Endothelial cell of umbilical vein (primary cell): Measurements from ENCODE around the gene ACAA1. TPM values are rescaled to one million over a fixed set of nuclear protein-coding genes. Genes with fewer than 3 reads are reported as not detected.

ENCODE experiments used
- BruUV-seq: library from RNA; stranded (reverse); fragments of 400-500 nt; replicated peaks from 2 replicates; lab custom pipeline; 2021; lab: Mats Ljungman, UMichigan
- CTCF ChIA-PET: fragments of 300-600, 350-600 bp; sonication (Branson Sonifier 250); formaldehyde crosslinking; loops from one replicate; lab custom pipeline; 2021; ENCODE audit warnings: antibody characterized with exemption, inconsistent platforms; lab: Charles Lee
- POLR2A ChIA-PET: fragments of 300-600, 350-600 bp; sonication (Branson Sonifier 250); formaldehyde crosslinking; loops from one replicate; lab custom pipeline; 2021; ENCODE audit warnings: antibody characterized with exemption, inconsistent platforms; lab: Charles Lee
- DNase-seq: peaks from one replicate; pipeline ENCODE4 v3.0.0-alpha.2; 2011; ENCODE audit warnings: low read depth, low spot score
- FAIRE-seq: peaks from 2 replicates; lab custom pipeline; 2011; peaks lifted over from hg19 to GRCh38; lab: Jason Lieb, UNC
- H2AFZ ChIP-seq: 2 replicates; pipeline ENCODE4 v1.6.0; 2012; ENCODE audit warnings: low read depth, low read length, control low read depth, inconsistent platforms
- H3K27ac ChIP-seq: 2 replicates; pipeline ENCODE4 v1.5.1; 2011; ENCODE audit warnings: low read depth, mild to moderate bottlenecking, control low read depth, low read length, moderate library complexity; ENCODE audit not compliant: insufficient read depth
- H3K27me3 ChIP-seq, 2 experiments: 2 replicates each; pipeline versions ENCODE4 v1.6.0 to v1.6.1; 2011; ENCODE audit warnings: low read length in 2 of 2, mixed read lengths in 1 of 2; ENCODE audit not compliant: control insufficient read depth in 2 of 2, insufficient read depth in 2 of 2
- H3K36me3 ChIP-seq, 2 experiments: 2 replicates in 1 of 2; 3 replicates in 1 of 2; pipeline ENCODE4 v1.5.1; 2011; ENCODE audit warnings: low read length in 2 of 2, mild to moderate bottlenecking in 1 of 2, moderate library complexity in 1 of 2; ENCODE audit not compliant: control insufficient read depth in 2 of 2, insufficient read depth in 2 of 2; ENCODE audit errors: extremely low read depth in 1 of 2
- H3K4me1 ChIP-seq: 3 replicates; pipeline ENCODE4 v1.5.1; 2011; ENCODE audit warnings: mild to moderate bottlenecking, low read length; ENCODE audit not compliant: control insufficient read depth, insufficient read depth; ENCODE audit errors: extremely low read depth
- H3K4me2 ChIP-seq: 2 replicates; pipeline ENCODE4 v1.6.1; 2011; ENCODE audit warnings: low read length, control low read depth, mixed read lengths; ENCODE audit not compliant: insufficient read depth
- H3K4me3 ChIP-seq, 3 experiments: fragments of 200-600 bp in 1 of 3; sonication (generic), shearing (Covaris generic) in 1 of 3; replicated peaks in 1 of 3; 2 replicates each; pipeline ENCODE4 v1.5.1; 2011 to 2016; ENCODE audit warnings: control low read depth in 3 of 3, low read length in 3 of 3, mild to moderate bottlenecking in 2 of 3, inconsistent platforms in 1 of 3, low read depth in 1 of 3, moderate library complexity in 1 of 3; ENCODE audit not compliant: insufficient read depth in 1 of 3
- H3K79me2 ChIP-seq: 2 replicates; pipeline ENCODE4 v1.6.0; 2012; ENCODE audit warnings: low read length, inconsistent platforms; ENCODE audit not compliant: control insufficient read depth, insufficient read depth
- H3K9ac ChIP-seq: replicated peaks from 2 replicates; pipeline ENCODE3; 2011; ENCODE audit warnings: low read length, control low read depth; ENCODE audit not compliant: insufficient read depth; ENCODE audit errors: extremely low read depth
- H3K9me1 ChIP-seq: replicated peaks from 3 replicates; pipeline ENCODE4 v1.6.0; 2011; ENCODE audit warnings: mild to moderate bottlenecking, low read length; ENCODE audit not compliant: control insufficient read depth, insufficient read depth; ENCODE audit errors: extremely low read depth
- H3K9me3 ChIP-seq: replicated peaks from 2 replicates; pipeline ENCODE4 v1.5.1; 2012; ENCODE audit warnings: low read length, inconsistent platforms; ENCODE audit not compliant: control insufficient read depth, insufficient read depth
- H4K20me1 ChIP-seq: replicated peaks from 2 replicates; pipeline ENCODE3; 2011; ENCODE audit warnings: mild to moderate bottlenecking, low read length; ENCODE audit not compliant: control insufficient read depth, insufficient read depth; ENCODE audit errors: extremely low read depth
- CTCF ChIP-seq, 2 donors: IDR thresholded peaks; 1 replicate in 1 of 2; 2 replicates in 1 of 2; pipeline ENCODE4 v1.5.1; 2011; ENCODE audit warnings: low read length in 2 of 2, mild to moderate bottlenecking in 2 of 2, moderate library complexity in 2 of 2, control low read depth in 1 of 2, inconsistent platforms in 1 of 2, low read depth in 1 of 2; ENCODE audit not compliant: insufficient read depth in 1 of 2; ENCODE audit errors: extremely low read depth in 1 of 2
- EZH2 ChIP-seq: IDR thresholded peaks from 2 replicates; pipeline ENCODE4 v1.6.1; 2012; ENCODE audit warnings: borderline replicate concordance, low read depth, mild to moderate bottlenecking, moderate library complexity, low read length, inconsistent platforms; ENCODE audit not compliant: severe bottlenecking
- FOS ChIP-seq: IDR thresholded peaks from 2 replicates; pipeline ENCODE4 v1.6.1; 2011; ENCODE audit warnings: mild to moderate bottlenecking, low read length, moderate library complexity, borderline replicate concordance; ENCODE audit not compliant: insufficient read depth
- GATA2 ChIP-seq: IDR thresholded peaks from 2 replicates; pipeline ENCODE4 v1.7.0; 2011; ENCODE audit warnings: low read depth, mild to moderate bottlenecking, moderate library complexity, mixed read lengths, low read length; ENCODE audit not compliant: insufficient read length, insufficient read depth
- JUN ChIP-seq: IDR thresholded peaks from 2 replicates; pipeline ENCODE4 v1.6.1; 2011; ENCODE audit warnings: borderline replicate concordance, low read depth; ENCODE audit not compliant: insufficient read length, insufficient read depth
- MAX ChIP-seq: IDR thresholded peaks from 2 replicates; pipeline ENCODE4 v1.6.1; 2011; ENCODE audit not compliant: insufficient read depth, insufficient read length
- MYC ChIP-seq: IDR thresholded peaks from one replicate; pipeline ENCODE4 v1.6.1; 2011; ENCODE audit warnings: mild to moderate bottlenecking, low read depth, low read length
- POLR2A ChIP-seq: IDR thresholded peaks from 2 replicates; pipeline ENCODE4 v1.6.1; 2012; ENCODE audit warnings: low read depth, mild to moderate bottlenecking, control low read depth, low read length
- POLR2AphosphoS5 ChIP-seq: IDR thresholded peaks from 2 replicates; pipeline ENCODE4 v1.6.1; 2012; ENCODE audit warnings: low read depth, mild to moderate bottlenecking, control low read depth, low read length, moderate library complexity; ENCODE audit not compliant: insufficient read depth
- dilution Hi-C: fragments of 300-500 bp; cut with MboI; formaldehyde crosslinking; loops from one replicate; pipeline ENCODE4 v1.15.0; 2019; ENCODE audit warnings: low sequenced_read_pairs; ENCODE audit not compliant: extremely low pct_ligation_motif_present
- intact Hi-C: fragments of 100-400 bp; cut with micrococcal nuclease; formaldehyde crosslinking; loops from one replicate; pipeline ENCODE4 v1.10.0; 2022
- polyA plus RNA-seq, 4 experiments: library from polyadenylated mRNA; depleted of rRNA in 3 of 4; stranded (reverse) in 3 of 4; unstranded in 1 of 4; fragments of >200 nt; gene quantifications; 2 replicates each; pipeline versions ENCODE4 v1.2.1 to v1.2.3, GENCODE V29; 2011 to 2012; ENCODE audit warnings: missing spikeins in 1 of 4
- total RNA-seq: library from RNA; stranded (reverse); gene quantifications from 2 replicates; pipeline ENCODE4 v1.2.3, GENCODE V29; 2021

ACAA1 gene
- total and polyA plus RNA-seq, 2 donors (not counting 3 experiments of a cell fraction or from before 2014, with no cell fraction given) = 52.1 to 53.8 TPM

GRCh38 chr3:38109580-38110313 lies 27.2 kb downstream of the ACAA1 start:
- dilution Hi-C loops = no loop called here
- Histone ChIP-seq H3K27ac (no peak overlapping the region), H3K4me1 (no peaks in the 10 kb centered on the region), H3K9me3 (no peaks in the 10 kb centered on the region), H3K36me3 (no peaks in the 10 kb centered on the region), H4K20me1 (no peaks in the 10 kb centered on the region), H2AFZ (no peak overlapping the region), H3K79me2 (no peaks in the 10 kb centered on the region), H3K27me3 (peaks cover 0 to 3% of the 10 kb centered on the region in 2 experiments), H3K9ac (no peak overlapping the region), H3K4me3 (no peak overlapping the region), H3K9me1 (no peaks in the 10 kb centered on the region), H3K4me2 (no peak overlapping the region)
- no TSS peak for BruUV-seq
- CTCF ChIA-PET = no interaction called here
- intact Hi-C loops = no loop called here
- no peak for DNase-seq
- no peak for FAIRE-seq
- POLR2A ChIA-PET = no interaction called here
- TF ChIP-seq POLR2A = no peak
- TF ChIP-seq POLR2AphosphoS5 = no peak
- no peak for TF ChIP-seq CTCF (IDR thresholded peaks at IDR 0.05; ENCODE audit: extremely low read depth in 1 of 2, insufficient read depth in 1 of 2, low read depth in 1 of 2, low read length in 2 of 2)
- no peak for TF ChIP-seq EZH2
- TF ChIP-seq FOS = no peak
- no peak for TF ChIP-seq JUN
- no peak for TF ChIP-seq MYC
- TF ChIP-seq MAX = no peak
- no peak for TF ChIP-seq GATA2
